A549 (cell line): ENCODE data around the gene PLEKHG4B. TPM values are rescaled to one million over a fixed set of nuclear protein-coding genes. Genes with fewer than 3 reads are reported as not detected.

Source experiments
- ATAC-seq, 2 experiments: fragments of 200-7000 bp in 1 of 2; fragments of >200 bp in 1 of 2; cut with Nextera tagmentation in 1 of 2; cut with Tn5 transposase in 1 of 2; 3 replicates each; pipeline versions ENCODE4 v1.8.0 to v1.9.1; 2018 to 2020; ENCODE audit warnings: mild to moderate bottlenecking in 1 of 2, moderate library complexity in 1 of 2
- CTCF ChIA-PET: fragments of 300-600 bp; sonication (Branson Sonifier 250); formaldehyde crosslinking; extraction: SDS; loops from one replicate; lab custom pipeline; 2021; ENCODE audit warnings: antibody characterized with exemption, inconsistent platforms; lab: Yijun Ruan, JAX
- POLR2A ChIA-PET: fragments of 350-600 bp; formaldehyde crosslinking; extraction: SDS; loops from one replicate; lab custom pipeline; 2021; ENCODE audit warnings: antibody characterized with exemption, inconsistent platforms; lab: Yijun Ruan, JAX
- DNase-seq, 2 experiments: peaks; one replicate each; pipeline versions ENCODE4 v3.0.0 to v3.0.0-alpha.2; 2011 to 2016; ENCODE audit warnings: low read depth in 1 of 2, low spot score in 1 of 2
- FAIRE-seq: peaks from 2 replicates; lab custom pipeline; 2011; peaks lifted over from hg19 to GRCh38; lab: Jason Lieb, UNC
- H3K27ac ChIP-seq, 2 experiments: fragments of >200 bp; sonication (Bioruptor Twin); formaldehyde crosslinking; 3 replicates each; pipeline ENCODE4 v1.5.1; 2016 to 2017
- H3K4me1 ChIP-seq: fragments of >200 bp; sonication (Bioruptor Twin); formaldehyde crosslinking; 3 replicates; pipeline ENCODE4 v1.6.1; 2016
- H3K4me2 ChIP-seq: fragments of >200 bp; sonication (Bioruptor Twin); formaldehyde crosslinking; 3 replicates; pipeline ENCODE4 v1.6.1; 2016
- H3K4me3 ChIP-seq: fragments of >200 bp; sonication (Bioruptor Twin); formaldehyde crosslinking; 3 replicates; pipeline ENCODE4 v1.5.1; 2016
- H3K9me3 ChIP-seq: fragments of >200 bp; sonication (Bioruptor Twin); formaldehyde crosslinking; 3 replicates; pipeline ENCODE4 v1.6.1; 2016
- BHLHE40 ChIP-seq: IDR thresholded peaks from 2 replicates; pipeline ENCODE4 v1.6.1; 2012; ENCODE audit warnings: low read depth, low read length, inconsistent platforms
- CHD2 ChIP-seq: fragments of 150-350 bp; IDR thresholded peaks from 2 replicates; pipeline ENCODE4 v1.6.1; 2014; ENCODE audit warnings: low read length; ENCODE audit not compliant: partially characterized antibody
- CHD4 ChIP-seq: fragments of 200-600 bp; sonication (generic); IDR thresholded peaks from 2 replicates; pipeline ENCODE4 v1.6.1; 2016; ENCODE audit warnings: antibody characterized with exemption, mild to moderate bottlenecking, borderline replicate concordance
- ESRRA ChIP-seq: fragments of 150-350 bp; IDR thresholded peaks from 2 replicates; pipeline ENCODE4 v1.6.1; 2014; ENCODE audit warnings: mild to moderate bottlenecking, low read length, borderline replicate concordance
- FOSB ChIP-seq: fragments of 250-450 bp; sonication (Bioruptor Pico); IDR thresholded peaks from 2 replicates; pipeline ENCODE4 v1.5.0; 2020; ENCODE audit warnings: mild to moderate bottlenecking, moderate library complexity
- GATA3 ChIP-seq: IDR thresholded peaks from 2 replicates; pipeline ENCODE4 v1.6.1; 2012; ENCODE audit warnings: borderline replicate concordance
- HDAC2 ChIP-seq: fragments of 200-600 bp; sonication (generic); IDR thresholded peaks from 2 replicates; pipeline ENCODE4 v1.6.1; 2016
- HOXB13 ChIP-seq: fragments of 250-450 bp; sonication (Bioruptor Pico); IDR thresholded peaks from 2 replicates; pipeline ENCODE4 v1.5.0; 2020; ENCODE audit warnings: low read depth, mild to moderate bottlenecking, moderate library complexity
- JUNB ChIP-seq: fragments of >200 bp; sonication (Bioruptor Twin); formaldehyde crosslinking; IDR thresholded peaks from 2 replicates; pipeline ENCODE4 v1.6.1; 2016
- KDM5A ChIP-seq: fragments of 200-600 bp; sonication (generic); IDR thresholded peaks from 2 replicates; pipeline ENCODE4 v1.6.1; 2016; ENCODE audit warnings: antibody characterized with exemption, mild to moderate bottlenecking
- MAFK ChIP-seq: fragments of 450-650 bp; IDR thresholded peaks from 2 replicates; pipeline ENCODE4 v1.6.1; 2014; ENCODE audit not compliant: partially characterized antibody
- RAD21 ChIP-seq, 2 experiments: fragments of >200 bp in 1 of 2; sonication (Bioruptor Twin) in 1 of 2; formaldehyde crosslinking in 1 of 2; IDR thresholded peaks in 1 of 2; conservative IDR thresholded peaks in 1 of 2; 2 replicates in 1 of 2; 3 replicates in 1 of 2; pipeline ENCODE4 v1.6.1; 2012 to 2018; ENCODE audit warnings: inconsistent platforms in 1 of 2
- RNF2 ChIP-seq: fragments of 200-600 bp; sonication (generic); IDR thresholded peaks from 2 replicates; pipeline ENCODE4 v1.6.1; 2016; ENCODE audit warnings: low read depth, mild to moderate bottlenecking, antibody characterized with exemption, moderate library complexity, borderline replicate concordance
- SREBF2 ChIP-seq: fragments of 450-650 bp; IDR thresholded peaks from 2 replicates; pipeline ENCODE4 v1.6.1; 2014; ENCODE audit warnings: mild to moderate bottlenecking, moderate library complexity
- TFCP2L1 ChIP-seq: fragments of 250-450 bp; sonication (Bioruptor Pico); IDR thresholded peaks from 2 replicates; pipeline ENCODE4 v1.5.0; 2021; ENCODE audit warnings: mild to moderate bottlenecking
- TP53 ChIP-seq: fragments of 250-450 bp; sonication (Bioruptor Pico); IDR thresholded peaks from 2 replicates; pipeline ENCODE4 v1.5.0; 2021; ENCODE audit warnings: mild to moderate bottlenecking, moderate library complexity
- WGBS: methylation state at CpG from one replicate; pipeline ENCODE4 v1.1.6; 2017; ENCODE audit errors: missing lambda C conversion rate; 5-methylcytosine and 5-hydroxymethylcytosine counted together
- polyA plus RNA-seq, 4 experiments: library from polyadenylated mRNA; depleted of rRNA in 3 of 4; stranded (reverse); fragments of >200 nt; fragmentation: RNase III in 1 of 4; extraction: RNeasy Plus Mini Kit Qiagen cat#74134 plus additional on column Dnase treatment in 1 of 4; gene quantifications; 2 replicates in 3 of 4; 3 replicates in 1 of 4; pipeline ENCODE4 v1.2.3, GENCODE V29; 2011 to 2017
- TF ChIP-seq, protein P1 (sequence below): fragments of >200 bp; sonication (Bioruptor Twin); formaldehyde crosslinking; IDR thresholded peaks from 3 replicates; pipeline ENCODE4 v1.6.1; 2016
- TF ChIP-seq, protein P2 (sequence below): IDR thresholded peaks from 2 replicates; pipeline ENCODE4 v1.6.1; 2012
- TF ChIP-seq, protein P3 (sequence below): IDR thresholded peaks from 2 replicates; pipeline ENCODE4 v1.6.1; 2012; ENCODE audit warnings: low read depth, borderline replicate concordance
- TF ChIP-seq, protein P4 (sequence below): fragments of >200 bp; sonication (Bioruptor Twin); formaldehyde crosslinking; IDR thresholded peaks from 2 replicates; pipeline ENCODE4 v1.6.1; 2016
- TF ChIP-seq, protein P5 (sequence below): fragments of 150-350 bp; IDR thresholded peaks from 2 replicates; pipeline ENCODE4 v1.6.1; 2014; ENCODE audit warnings: low read depth, mild to moderate bottlenecking, low read length

PLEKHG4B gene
- polyA plus RNA-seq, 2 of the 4 experiments (the other 2 are of a cell fraction), result 0.57 to 0.59 TPM

DNA sequence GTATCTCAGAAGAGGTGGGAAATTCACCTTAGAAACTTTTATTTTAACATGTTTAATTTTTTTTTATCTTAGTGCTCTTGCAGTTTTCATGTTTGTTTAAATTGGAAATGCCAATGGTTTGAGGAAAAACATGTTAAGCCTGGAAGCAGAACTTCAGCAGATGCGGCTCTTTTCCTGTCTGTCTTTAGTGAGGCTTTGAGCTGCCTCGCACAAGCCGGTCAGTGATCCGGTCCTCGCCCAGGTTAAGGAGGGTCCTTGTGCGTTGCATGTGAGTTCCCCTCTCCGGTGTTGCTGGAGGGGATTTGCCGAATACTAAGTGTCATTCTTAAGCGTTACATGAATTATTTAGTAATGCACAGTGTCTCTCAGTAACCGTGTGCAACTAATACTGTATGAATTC is 9.4 kb upstream of the PLEKHG4B start:
- peaks cover 19% of the 10 kb centered on the region; the same call in 2 of the 3 replicates for H3K4me1 ChIP-seq
- WGBS, result 42% methylated on average over 10 of the region's 10 CpGs
- H3K9me3 ChIP-seq, result no peaks in the 10 kb centered on the region
- FAIRE-seq (no peak), DNase-seq (no peak), ATAC-seq (no peak)
- ChIA-PET CTCF (no interaction called here), POLR2A (no interaction called here)
- H3K4me2 ChIP-seq, result peak overlapping the region; percentile 60
- peak overlapping the region; percentile 4 to 5; a peak in 3 of 6 replicates for H3K27ac ChIP-seq
- no peak overlapping the region for H3K4me3 ChIP-seq
- TF ChIP-seq TFCP2L1 (CRISPR knock-in tag) (no peak), JUNB (no peak), KDM5A (no peak), MAFK (no peak), TP53 (CRISPR knock-in tag) (no peak), BHLHE40 (no peak), CHD2 (no peak), SREBF2 (no peak), FOSB (CRISPR knock-in tag) (no peak), CHD4 (no peak), GATA3 (no peak), ESRRA (no peak), HOXB13 (no peak), RAD21 (conservative IDR thresholded peaks at IDR 0.05 in 1 of 2, IDR thresholded peaks at IDR 0.05 in 1 of 2) (no peak), RNF2 (no peak)
- TF ChIP-seq, protein P1, sequence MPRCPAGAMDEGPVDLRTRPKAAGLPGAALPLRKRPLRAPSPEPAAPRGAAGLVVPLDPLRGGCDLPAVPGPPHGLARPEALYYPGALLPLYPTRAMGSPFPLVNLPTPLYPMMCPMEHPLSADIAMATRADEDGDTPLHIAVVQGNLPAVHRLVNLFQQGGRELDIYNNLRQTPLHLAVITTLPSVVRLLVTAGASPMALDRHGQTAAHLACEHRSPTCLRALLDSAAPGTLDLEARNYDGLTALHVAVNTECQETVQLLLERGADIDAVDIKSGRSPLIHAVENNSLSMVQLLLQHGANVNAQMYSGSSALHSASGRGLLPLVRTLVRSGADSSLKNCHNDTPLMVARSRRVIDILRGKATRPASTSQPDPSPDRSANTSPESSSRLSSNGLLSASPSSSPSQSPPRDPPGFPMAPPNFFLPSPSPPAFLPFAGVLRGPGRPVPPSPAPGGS, result no peak
- TF ChIP-seq, protein P2, sequence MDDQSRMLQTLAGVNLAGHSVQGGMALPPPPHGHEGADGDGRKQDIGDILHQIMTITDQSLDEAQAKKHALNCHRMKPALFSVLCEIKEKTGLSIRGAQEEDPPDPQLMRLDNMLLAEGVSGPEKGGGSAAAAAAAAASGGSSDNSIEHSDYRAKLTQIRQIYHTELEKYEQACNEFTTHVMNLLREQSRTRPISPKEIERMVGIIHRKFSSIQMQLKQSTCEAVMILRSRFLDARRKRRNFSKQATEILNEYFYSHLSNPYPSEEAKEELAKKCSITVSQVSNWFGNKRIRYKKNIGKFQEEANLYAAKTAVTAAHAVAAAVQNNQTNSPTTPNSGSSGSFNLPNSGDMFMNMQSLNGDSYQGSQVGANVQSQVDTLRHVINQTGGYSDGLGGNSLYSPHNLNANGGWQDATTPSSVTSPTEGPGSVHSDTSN, result no peak
- TF ChIP-seq, protein P3, sequence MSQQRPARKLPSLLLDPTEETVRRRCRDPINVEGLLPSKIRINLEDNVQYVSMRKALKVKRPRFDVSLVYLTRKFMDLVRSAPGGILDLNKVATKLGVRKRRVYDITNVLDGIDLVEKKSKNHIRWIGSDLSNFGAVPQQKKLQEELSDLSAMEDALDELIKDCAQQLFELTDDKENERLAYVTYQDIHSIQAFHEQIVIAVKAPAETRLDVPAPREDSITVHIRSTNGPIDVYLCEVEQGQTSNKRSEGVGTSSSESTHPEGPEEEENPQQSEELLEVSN, result no peak
- TF ChIP-seq, protein P4, sequence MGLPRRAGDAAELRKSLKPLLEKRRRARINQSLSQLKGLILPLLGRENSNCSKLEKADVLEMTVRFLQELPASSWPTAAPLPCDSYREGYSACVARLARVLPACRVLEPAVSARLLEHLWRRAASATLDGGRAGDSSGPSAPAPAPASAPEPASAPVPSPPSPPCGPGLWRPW, result no peak

DNA sequence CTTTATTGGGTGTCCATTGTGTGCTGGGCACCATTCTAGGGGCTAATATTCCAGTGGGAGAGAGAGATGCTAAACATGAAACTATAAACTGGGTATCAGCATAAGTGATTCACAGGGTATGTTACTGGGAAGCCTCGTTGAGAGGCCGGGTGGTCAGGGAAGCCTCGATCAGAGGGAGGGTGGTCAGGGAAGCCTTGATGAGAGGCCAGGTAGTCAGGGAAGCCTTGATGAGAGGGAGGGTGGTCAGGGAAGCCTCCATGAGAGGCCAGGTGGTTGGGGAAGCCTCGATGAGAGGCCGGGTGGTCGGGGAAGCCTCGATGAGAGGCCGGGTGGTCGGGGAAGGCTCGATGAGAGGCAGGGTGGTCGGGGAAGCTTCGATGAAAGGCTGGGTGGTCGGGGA is 8.9 kb upstream of the PLEKHG4B start:
- Histone ChIP-seq H3K27ac (peak overlapping the region in 1 of 2 experiments; percentile 5; a peak in 2 of 6 replicates), H3K4me3 (no peak overlapping the region), H3K9me3 (no peaks in the 10 kb centered on the region), H3K4me1 (peaks cover 19% of the 10 kb centered on the region; the same call in 2 of the 3 replicates), H3K4me2 (peak overlapping the region; percentile 60)
- no peak for ATAC-seq
- TF ChIP-seq HDAC2, result no peak
- TF ChIP-seq, protein P5, sequence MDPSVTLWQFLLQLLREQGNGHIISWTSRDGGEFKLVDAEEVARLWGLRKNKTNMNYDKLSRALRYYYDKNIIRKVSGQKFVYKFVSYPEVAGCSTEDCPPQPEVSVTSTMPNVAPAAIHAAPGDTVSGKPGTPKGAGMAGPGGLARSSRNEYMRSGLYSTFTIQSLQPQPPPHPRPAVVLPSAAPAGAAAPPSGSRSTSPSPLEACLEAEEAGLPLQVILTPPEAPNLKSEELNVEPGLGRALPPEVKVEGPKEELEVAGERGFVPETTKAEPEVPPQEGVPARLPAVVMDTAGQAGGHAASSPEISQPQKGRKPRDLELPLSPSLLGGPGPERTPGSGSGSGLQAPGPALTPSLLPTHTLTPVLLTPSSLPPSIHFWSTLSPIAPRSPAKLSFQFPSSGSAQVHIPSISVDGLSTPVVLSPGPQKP, result no peak
- WGBS, result 79% methylated on average over 13 of the region's 13 CpGs
- no peak for DNase-seq
- ChIA-PET POLR2A (no interaction called here), CTCF (no interaction called here)
- FAIRE-seq, result no peak
